ENCODE results near the gene UBQLN4. TPM values are rescaled to one million over a fixed set of nuclear protein-coding genes. Genes with fewer than 3 reads are reported as not detected.

UBQLN4 gene
- total and polyA plus RNA-seq, 4 donors, result 7.4 to 17.8 (median 11.3) TPM

DNA sequence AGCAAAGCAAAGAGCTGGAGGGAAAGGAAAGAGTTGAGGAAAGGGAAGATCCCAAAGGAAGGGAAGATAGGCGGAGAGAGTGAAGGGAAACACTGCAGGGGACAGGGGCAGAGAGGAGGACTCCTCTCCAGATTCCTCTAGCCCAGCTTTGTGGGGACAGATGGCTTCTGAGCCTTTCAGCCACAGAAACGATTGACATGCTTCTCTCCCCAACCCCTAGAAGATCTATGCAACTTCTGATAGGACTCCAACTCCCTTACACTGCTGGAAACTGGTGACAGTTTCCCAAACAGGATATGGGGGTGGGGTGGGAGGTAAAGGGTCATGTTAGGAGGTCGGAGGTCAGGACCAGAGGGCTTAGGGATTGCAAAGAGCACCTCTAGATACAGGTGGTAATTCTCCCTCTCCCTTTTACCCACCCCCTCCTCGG, 22.2 kb upstream of the UBQLN4 start (continued):
- no peak for TF ChIP-seq FOXA1 (IDR thresholded peaks at IDR 0.05)
- peak in 1 of 2 donors; percentile 20 for TF ChIP-seq RAD21 (IDR thresholded peaks at IDR 0.05)
- TF ChIP-seq JUND (IDR thresholded peaks at IDR 0.05), result no peak

DNA sequence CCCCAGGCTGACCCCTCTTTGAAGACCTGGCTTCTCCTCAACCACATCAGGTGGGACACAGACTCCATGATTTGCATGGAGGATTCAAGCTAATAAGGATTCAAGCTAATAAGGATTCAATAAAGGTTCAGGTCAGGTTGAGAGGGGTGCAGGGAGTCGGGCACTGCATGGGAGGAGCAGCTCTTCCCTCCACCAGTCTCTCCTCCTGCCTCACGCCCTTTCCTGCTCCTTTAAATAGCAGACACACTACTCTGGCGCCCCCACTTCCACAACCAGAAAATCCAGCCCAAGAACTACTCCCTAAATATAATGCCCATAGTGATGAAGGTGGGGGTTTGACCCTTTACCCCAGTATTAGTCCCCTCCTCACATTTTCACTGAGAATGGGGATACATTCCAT, 21.6 kb upstream of the UBQLN4 start:
- TF ChIP-seq TAF1 (conservative IDR thresholded peaks at IDR 0.05), result no peak
- TF ChIP-seq, protein P1, sequence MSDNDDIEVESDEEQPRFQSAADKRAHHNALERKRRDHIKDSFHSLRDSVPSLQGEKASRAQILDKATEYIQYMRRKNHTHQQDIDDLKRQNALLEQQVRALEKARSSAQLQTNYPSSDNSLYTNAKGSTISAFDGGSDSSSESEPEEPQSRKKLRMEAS (IDR thresholded peaks at IDR 0.05), result no peak
- TF ChIP-seq EGR1 (IDR thresholded peaks at IDR 0.05; ENCODE audit: low read depth in 2 of 2), result no peak
- TF ChIP-seq, protein P2, sequence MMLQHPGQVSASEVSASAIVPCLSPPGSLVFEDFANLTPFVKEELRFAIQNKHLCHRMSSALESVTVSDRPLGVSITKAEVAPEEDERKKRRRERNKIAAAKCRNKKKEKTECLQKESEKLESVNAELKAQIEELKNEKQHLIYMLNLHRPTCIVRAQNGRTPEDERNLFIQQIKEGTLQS (IDR thresholded peaks at IDR 0.05), result no peak
- TF ChIP-seq, protein P3, sequence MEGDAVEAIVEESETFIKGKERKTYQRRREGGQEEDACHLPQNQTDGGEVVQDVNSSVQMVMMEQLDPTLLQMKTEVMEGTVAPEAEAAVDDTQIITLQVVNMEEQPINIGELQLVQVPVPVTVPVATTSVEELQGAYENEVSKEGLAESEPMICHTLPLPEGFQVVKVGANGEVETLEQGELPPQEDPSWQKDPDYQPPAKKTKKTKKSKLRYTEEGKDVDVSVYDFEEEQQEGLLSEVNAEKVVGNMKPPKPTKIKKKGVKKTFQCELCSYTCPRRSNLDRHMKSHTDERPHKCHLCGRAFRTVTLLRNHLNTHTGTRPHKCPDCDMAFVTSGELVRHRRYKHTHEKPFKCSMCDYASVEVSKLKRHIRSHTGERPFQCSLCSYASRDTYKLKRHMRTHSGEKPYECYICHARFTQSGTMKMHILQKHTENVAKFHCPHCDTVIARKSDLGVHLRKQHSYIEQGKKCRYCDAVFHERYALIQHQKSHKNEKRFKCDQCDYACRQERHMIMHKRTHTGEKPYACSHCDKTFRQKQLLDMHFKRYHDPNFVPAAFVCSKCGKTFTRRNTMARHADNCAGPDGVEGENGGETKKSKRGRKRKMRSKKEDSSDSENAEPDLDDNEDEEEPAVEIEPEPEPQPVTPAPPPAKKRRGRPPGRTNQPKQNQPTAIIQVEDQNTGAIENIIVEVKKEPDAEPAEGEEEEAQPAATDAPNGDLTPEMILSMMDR (IDR thresholded peaks at IDR 0.05; ENCODE audit: low read depth, low read length, missing input control), result no peak
- no peak for TF ChIP-seq HNF4A (conservative IDR thresholded peaks at IDR 0.05)
- TF ChIP-seq, protein P4, sequence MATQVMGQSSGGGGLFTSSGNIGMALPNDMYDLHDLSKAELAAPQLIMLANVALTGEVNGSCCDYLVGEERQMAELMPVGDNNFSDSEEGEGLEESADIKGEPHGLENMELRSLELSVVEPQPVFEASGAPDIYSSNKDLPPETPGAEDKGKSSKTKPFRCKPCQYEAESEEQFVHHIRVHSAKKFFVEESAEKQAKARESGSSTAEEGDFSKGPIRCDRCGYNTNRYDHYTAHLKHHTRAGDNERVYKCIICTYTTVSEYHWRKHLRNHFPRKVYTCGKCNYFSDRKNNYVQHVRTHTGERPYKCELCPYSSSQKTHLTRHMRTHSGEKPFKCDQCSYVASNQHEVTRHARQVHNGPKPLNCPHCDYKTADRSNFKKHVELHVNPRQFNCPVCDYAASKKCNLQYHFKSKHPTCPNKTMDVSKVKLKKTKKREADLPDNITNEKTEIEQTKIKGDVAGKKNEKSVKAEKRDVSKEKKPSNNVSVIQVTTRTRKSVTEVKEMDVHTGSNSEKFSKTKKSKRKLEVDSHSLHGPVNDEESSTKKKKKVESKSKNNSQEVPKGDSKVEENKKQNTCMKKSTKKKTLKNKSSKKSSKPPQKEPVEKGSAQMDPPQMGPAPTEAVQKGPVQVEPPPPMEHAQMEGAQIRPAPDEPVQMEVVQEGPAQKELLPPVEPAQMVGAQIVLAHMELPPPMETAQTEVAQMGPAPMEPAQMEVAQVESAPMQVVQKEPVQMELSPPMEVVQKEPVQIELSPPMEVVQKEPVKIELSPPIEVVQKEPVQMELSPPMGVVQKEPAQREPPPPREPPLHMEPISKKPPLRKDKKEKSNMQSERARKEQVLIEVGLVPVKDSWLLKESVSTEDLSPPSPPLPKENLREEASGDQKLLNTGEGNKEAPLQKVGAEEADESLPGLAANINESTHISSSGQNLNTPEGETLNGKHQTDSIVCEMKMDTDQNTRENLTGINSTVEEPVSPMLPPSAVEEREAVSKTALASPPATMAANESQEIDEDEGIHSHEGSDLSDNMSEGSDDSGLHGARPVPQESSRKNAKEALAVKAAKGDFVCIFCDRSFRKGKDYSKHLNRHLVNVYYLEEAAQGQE (IDR thresholded peaks at IDR 0.05), result no peak
- no peak for TF ChIP-seq RAD21 (IDR thresholded peaks at IDR 0.05)
- no peak for TF ChIP-seq FOXA1 (IDR thresholded peaks at IDR 0.05)
- TF ChIP-seq NR2F2 (IDR thresholded peaks at IDR 0.05), result no peak
- no peak for TF ChIP-seq GABPA (IDR thresholded peaks at IDR 0.05 in 1 of 2, conservative IDR thresholded peaks at IDR 0.05 in 1 of 2)
- no peak for TF ChIP-seq SP1 (IDR thresholded peaks at IDR 0.05)
- TF ChIP-seq RXRA (IDR thresholded peaks at IDR 0.05), result no peak
- no peak for TF ChIP-seq JUND (IDR thresholded peaks at IDR 0.05)
- TF ChIP-seq, protein P5, sequence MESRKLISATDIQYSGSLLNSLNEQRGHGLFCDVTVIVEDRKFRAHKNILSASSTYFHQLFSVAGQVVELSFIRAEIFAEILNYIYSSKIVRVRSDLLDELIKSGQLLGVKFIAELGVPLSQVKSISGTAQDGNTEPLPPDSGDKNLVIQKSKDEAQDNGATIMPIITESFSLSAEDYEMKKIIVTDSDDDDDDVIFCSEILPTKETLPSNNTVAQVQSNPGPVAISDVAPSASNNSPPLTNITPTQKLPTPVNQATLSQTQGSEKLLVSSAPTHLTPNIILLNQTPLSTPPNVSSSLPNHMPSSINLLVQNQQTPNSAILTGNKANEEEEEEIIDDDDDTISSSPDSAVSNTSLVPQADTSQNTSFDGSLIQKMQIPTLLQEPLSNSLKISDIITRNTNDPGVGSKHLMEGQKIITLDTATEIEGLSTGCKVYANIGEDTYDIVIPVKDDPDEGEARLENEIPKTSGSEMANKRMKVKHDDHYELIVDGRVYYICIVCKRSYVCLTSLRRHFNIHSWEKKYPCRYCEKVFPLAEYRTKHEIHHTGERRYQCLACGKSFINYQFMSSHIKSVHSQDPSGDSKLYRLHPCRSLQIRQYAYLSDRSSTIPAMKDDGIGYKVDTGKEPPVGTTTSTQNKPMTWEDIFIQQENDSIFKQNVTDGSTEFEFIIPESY (IDR thresholded peaks at IDR 0.05), result no peak
- TF ChIP-seq YY1 (IDR thresholded peaks at IDR 0.05), result no peak
- Histone ChIP-seq H3K36me3 (ENCODE audit: control insufficient read depth in 4 of 4, insufficient read depth in 3 of 4, low read depth in 1 of 4, low read length in 3 of 4) (no peaks in the 10 kb centered on the region), H3K9ac (ENCODE audit: low read depth in 1 of 2, low read length in 2 of 2) (peak overlapping the region in 1 of 2 donors; percentile 69), H3K9me3 (ENCODE audit: control insufficient read depth in 4 of 4, low read length in 3 of 4) (no peaks in the 10 kb centered on the region), H3K4me3 (ENCODE audit: low read depth in 1 of 3, low read length in 3 of 3) (peak overlapping the region in 2 of 3 donors; percentile 64 to 69), H3K27ac (ENCODE audit: low read depth in 1 of 2, low read length in 2 of 2) (peak overlapping the region; percentile 87 to 92), H3K27me3 (ENCODE audit: control insufficient read depth in 4 of 4, insufficient read depth in 4 of 4, low read length in 3 of 4) (no peaks in the 10 kb centered on the region), H3K4me1 (ENCODE audit: control insufficient read depth in 4 of 4, insufficient read depth in 4 of 4, low read length in 3 of 4) (peaks cover 8 to 36% (median 25%) of the 10 kb centered on the region in 4 donors)
- 60% methylated on average over 3 of the region's 3 CpGs for WGBS
- no peak for DNase-seq (ENCODE audit: low spot score)

All from liver (tissue), 9 donors.